HG03354 (cell line): ENCODE results near the gene SPRR2B.
"Not testable (repeated sequence)": the region's sequence is repeated elsewhere in the genome, so short reads cannot be mapped to it uniquely, and the experiment has no call there.

Source experiments
- ATAC-seq: cut with Tn5 transposase; IDR thresholded peaks from one replicate; pipeline ENCODE4 v1.9.1; 2021; ENCODE audit warnings: mild to moderate bottlenecking; ENCODE audit not compliant: unreplicated experiment, poor library complexity, severe bottlenecking

Gene SPRR2B

DNA sequence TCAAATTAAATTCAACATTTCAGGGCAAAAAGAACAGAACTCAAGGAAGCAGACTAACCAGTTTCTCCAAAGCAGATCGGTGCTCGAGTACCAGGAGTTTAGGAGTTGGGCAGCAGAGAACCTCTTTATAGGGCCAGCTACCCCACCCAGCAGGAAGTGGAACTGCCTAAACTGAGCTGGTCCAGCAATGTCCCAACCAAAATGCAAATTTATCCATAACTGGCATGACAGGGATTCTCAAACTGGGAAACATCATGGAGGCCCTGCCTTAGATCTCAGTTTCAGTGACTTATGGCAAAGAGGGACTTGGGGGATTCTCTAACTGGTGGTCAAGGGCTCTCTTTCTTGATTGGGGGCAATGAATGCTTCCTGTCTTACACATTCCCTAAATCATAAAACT lies at the start of gene SPRR2B:
SPRR2B (minus strand) TSS at position 101 of the 400 bp plus-strand sequence. CDS start 772 bp downstream, outside the sequence.
- no peak for ATAC-seq

DNA sequence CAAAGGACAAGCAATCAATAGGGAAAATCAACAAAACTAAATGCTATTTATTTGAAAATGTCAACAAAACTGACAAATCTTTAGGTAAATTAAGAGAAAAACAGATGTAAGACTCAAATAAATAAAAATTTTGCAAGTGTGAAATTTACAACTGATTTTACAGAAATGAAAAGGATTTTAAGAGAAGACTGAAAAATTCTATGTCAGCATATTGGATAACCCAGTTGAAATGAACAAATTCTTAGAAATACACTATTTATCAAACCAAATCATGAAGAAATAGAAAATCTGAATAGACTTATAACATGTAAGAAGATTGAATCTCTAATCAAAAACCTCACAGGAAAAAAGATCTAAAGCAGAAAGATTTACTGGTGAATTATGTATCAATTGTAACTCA lies 49.5 kb upstream of the SPRR2B start:
- no peak for ATAC-seq

DNA sequence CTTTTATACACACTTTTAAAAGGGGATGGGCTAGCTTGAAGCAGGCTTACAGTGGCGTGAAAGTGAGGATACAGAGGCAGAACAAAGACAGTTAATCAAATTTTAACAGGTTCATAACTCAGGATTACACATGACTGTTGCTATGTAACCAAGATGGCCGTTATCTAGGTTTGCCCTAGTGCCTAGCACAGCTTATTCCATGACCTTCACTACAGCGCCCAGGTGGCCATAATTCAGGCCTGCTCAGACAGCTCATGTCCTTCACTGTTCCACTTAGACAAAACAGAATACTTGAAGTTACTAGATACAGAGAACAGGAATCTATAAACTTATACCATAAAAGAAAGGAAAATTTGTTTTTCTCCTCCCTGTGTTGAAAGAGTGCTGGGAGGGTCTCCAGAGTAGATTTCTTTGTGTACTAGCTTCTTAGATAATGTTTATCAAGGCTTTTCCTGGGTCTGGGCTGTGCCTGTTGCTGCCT lies 48.1 kb upstream of the SPRR2B start:
- no peak for ATAC-seq

DNA sequence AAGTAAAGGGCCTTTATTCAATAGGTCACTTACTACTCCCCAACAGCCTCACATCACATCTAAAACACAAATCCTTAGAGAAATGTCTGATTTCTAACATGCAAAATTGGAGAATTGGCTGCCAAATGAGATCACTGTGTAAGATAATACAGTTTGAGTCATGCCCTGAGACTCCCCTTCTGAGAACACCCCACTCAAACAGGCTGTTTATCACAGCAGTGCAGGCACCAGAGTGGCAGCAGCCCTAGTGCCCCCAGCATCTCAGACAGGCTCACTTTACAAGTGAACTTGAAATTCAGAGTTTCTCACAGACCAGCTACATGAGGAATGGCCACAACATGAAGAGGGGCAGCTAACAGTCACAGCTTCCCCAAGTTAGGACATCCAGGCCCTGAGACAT lies 43.9 kb upstream of the SPRR2B start:
- not testable (repeated sequence) for ATAC-seq

DNA sequence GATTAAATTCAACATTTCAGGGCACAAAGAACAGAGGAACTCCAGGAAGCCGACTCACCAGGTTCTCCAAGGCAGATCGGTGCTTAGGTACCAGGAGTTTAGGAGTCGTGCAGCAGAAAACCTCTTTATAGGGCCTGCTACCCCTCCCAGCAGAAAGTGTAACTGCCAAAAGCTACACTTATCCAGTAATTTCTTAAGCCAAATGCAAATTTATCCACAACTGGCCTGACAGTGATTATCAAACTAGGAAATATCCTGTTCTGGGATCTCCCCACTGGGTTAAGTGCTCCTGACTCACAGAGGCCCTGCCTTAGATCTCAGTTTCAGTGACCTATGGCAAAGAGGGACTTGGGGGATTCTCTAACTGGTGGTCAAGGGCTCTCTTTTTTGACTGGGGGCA lies 42.0 kb upstream of the SPRR2B start, which contains the start of gene SPRR2F:
SPRR2F (minus strand) TSS at position 101 of the 400 bp plus-strand sequence. CDS start 783 bp downstream, outside the sequence.
- no peak for ATAC-seq

DNA sequence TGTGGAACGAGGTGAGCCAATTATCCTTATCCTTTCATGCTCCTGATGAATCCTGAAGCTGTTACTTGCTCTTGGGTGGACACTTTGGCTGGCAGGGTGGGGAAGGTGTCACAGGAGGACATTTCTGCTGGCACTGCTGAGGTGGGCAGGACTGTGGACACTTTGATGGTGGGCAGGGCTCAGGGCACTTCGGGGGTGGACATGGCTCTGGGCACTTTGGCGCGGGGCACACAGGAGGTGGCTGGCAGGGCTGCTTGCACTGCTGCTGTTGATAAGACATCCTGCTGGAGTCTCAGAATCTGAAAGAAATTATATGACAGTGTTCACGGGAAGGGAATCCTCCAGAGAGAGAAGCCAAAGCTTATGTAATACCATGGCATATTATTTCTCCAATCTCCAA lies 41.0 kb upstream of the SPRR2B start:
- ATAC-seq = not testable (repeated sequence)

DNA sequence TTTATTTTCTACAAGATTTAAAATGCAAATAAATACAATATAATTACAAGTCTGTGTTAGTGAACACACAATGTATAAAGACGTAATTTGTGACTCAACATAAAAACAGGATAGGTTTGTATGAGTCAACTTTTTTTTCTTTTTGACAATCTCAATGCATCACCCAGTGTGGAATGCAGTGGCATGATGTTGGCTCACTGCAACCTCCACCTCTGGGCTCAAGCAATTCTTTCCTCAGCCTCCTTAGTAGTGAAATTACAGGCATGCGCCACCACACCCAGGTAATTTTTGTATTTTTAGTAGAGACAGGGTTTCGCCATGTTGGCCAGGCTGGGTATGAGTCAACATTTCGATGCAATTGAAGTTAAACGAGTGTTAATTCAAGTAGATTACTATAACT lies 28.8 kb upstream of the SPRR2B start:
- ATAC-seq = no peak

DNA sequence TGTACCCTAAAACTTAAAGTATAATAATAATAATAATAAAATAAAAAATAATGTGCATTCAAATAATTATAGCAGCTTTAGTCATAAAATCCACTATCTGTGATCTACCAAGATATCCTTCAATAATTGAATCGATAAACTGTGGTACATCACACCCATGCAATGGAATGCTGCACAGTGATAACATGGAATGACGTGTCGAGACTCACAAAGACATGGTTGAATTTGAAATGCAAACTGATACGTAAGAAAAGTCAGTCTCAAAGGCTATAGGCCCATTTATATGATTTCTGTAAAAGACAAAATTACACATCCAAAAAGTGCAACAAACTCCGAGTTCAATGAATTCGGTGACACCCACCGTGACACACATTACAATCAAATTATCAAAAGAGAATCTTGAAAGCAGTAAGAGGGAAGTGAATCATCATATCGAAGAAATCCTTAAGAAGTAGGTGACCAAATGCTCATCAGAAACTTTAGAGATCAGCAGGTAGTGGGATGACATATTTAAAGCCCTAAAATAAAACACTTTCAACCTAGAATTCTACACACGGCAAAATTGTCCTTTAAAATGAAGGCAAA lies 28.1 kb upstream of the SPRR2B start:
- ATAC-seq = no peak

DNA sequence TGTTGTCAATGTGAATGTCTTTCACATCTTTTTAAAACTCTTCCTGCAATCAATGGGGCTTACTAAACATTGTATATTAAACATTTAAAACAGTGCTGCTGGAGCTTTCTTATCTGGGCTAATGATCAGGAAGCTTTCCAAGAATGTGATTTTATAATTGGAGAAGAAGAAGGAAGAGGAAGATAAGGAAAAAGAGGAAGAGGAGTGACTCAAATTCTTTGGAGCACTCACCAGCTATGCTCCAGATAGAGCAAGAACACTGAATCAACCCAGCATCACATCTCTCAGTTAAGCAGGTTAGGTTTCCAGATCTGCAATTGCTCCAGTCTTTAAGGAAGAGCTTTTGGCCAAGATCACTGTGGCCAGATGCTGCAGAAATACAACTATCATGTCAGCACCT lies 24.4 kb upstream of the SPRR2B start:
- no peak for ATAC-seq

DNA sequence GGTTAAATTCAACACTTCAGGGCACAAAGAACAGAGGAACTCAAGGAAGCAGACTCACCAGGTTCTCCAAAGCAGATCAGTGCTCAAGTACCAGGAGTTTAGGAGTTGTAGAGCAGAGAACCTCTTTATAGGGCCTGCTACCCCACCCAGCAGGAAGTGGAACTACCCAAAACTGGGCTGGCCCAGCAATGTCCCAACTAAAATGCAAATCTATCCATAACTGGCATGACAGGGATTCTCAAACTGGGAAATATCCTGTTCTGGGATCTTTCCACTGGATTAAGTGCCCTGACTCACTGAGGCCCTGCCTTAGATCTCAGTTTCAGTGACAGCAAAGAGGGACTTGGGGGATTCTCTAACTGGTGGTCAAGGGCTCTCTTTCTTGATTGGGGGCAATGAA lies 23.0 kb upstream of the SPRR2B start, which contains the start of gene SPRR2E:
SPRR2E (minus strand) TSS at position 101 of the 400 bp plus-strand sequence. CDS start 775 bp downstream, outside the sequence.
- no peak for ATAC-seq

DNA sequence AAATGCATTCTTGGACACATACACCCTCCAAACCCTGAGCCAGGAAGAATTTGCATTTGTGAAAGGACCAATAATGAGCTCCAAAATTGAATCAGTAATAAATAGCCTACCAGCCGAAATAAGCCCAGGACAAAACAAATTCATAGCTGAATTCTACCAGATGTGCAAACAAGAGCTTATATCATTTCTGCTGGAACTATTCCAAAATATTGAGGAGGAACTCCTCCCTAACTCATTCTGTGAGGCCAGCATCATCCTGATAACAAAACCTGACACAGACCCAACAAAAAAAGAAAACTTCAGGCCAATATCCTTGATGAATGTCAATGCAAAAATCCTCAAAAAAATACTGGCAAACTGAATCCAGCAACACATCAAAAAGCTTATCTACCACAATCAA lies 16.2 kb upstream of the SPRR2B start:
- ATAC-seq = no peak

DNA sequence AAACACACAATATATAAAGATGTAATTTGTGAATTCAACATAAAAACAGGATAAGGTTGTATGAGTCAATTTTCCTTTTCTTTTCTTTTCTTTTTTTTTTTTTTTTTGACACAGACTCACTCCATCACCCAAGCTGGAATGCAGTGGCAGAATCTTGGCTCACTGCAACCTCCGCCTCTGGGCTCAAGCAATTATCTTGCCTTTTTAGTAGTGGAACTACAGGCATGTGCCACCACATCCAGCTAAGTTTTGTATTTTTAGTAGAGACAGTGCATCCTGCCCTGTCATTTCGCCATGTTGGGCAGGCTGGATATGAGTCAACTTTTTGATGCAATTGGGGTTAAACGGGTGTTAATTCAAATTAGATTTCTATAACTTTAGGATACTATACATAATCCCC lies 10.3 kb upstream of the SPRR2B start:
- ATAC-seq = no peak

DNA sequence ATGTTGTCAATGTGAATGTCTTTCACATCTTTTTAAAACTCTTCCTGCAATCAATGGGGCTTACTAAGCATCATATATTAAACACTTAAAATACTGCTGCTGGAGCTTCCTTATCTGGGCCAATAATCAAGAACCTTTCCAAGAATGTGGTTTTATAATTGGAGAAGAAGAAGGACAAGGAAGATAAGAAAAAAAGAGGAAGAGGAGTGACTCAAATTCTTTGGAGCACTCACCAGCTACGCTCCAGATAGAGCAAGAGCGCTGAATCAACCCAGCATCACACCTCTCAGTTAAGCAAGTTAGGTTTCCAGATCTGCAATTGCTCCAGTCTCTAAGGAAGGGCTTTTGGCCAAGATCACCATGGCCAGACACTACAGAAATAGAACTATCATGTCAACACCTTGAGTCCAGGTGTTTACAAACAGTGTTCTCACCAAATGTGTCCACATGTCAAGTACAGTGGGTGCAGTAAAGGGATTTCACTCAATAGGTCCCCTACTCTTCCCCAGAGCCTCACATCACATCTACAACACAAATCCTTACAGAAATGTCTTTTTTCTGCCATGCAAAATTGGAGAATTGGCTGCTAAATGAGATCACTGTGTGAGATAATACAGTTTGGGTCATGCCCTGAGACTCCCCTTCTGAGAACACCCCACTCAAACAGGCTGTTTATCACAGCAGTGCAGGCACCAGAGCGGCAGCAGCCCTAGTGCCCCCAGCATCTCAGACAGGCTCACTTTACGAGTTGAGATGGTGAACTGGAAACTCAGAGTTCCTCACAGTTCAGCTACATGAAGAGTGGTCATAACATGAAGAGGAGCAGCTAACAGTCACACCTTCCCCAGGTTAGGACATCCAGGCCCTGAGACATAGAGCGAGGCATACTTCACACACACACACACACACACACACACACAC lies 1.7 kb upstream of the SPRR2B start:
- no peak for ATAC-seq

DNA sequence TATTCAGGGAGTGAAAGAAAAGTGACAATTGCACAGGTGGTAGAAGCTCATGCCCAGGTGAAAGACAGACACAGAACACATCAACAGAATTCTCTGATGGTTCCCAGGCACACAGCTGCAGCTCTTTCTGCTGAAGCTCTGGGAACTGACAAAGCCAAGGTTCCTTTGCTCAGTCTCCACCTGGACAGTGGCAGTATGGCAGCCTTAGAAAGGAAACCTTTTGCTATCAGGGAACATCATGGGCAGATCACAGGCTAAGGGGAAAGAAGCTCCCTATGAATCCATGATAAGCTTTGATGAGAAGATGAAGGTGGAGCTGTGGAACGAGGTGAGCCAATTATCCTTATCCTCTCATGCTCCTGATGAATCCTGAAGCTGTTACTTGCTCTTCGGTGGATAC lies 1.2 kb downstream of the SPRR2B start:
- no peak for ATAC-seq

DNA sequence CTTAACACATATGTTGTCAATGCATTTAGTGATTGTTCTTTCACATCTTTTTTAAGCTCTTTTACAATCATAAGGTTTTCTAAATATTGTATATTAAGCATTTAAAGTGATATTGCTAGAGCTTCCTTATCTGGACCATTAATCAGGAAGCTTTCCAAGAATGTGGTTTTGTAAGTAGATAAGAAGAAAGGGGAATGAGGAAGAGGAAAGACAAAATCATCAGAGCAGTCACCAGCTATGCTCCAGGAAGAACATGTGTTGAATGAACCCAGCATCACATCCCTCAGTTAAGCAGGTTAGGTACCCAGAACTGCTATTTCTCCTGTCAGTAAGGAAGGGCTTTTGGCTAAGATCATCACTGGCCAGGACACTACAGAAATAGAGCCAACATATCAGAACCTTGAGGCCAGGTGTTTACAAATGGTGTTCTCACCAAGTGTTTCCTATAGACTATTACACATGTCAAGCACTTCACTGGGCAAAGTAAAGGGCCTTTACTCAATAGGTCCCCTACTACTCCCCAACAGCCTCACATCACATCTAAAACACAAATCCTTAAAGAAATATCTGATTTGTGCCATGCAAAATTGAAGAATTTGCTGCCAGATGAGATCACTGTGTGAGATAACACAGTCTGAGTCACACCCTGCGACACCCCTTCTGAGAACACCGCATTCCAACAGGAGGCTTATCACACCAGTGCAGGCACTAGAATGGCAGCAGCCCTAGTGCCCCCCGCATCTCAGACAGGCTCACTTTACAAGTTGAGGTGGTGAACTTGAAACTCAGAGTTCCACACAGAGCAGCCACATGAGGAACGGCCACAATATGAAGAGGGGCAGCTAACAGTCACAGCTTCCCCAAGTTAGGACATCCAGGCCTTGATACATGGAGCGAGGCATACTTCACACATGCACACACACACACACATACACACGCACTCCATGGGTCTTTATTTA lies 12.3 kb downstream of the SPRR2B start:
- no peak for ATAC-seq

DNA sequence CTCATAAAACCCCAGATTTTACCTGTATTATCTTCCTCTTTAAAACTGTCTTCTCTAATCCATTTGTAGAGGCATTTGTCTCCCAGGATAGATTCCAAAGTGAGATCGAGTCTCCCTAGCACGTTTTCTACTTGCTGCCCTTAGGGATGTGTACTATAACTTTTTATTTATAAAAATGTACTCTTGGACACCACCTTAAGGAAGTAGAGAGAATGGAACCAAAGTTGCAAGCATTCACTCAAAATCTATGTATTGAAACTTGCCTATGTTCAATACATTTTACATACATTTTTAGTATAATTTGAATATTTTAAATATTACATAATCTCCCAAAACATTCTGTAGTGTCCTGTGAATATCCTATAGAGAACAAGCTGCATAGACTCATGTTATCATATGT lies 13.3 kb downstream of the SPRR2B start:
- ATAC-seq = no peak

DNA sequence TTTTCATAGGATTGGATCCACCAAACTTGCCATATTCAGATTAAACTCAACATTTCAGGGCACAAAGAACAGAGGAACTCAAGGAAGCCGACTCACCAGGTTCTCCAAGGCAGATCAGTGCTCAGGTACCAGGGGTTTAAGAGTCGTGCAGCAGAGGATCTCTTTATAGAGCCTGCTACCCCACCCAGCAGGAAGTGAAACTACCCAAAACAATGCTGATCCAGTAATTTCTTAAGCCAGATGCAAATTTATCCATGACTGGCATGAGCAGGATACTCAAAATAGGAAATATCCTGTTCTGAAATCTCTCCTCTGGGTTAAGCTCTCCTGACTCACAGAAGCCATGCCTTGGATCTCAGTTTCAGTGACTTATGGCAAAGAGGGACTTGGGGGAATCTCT lies 14.0 kb downstream of the SPRR2B start, which contains the start of gene SPRR2A:
SPRR2A (minus strand) TSS at position 138 of the 400 bp plus-strand sequence. CDS start 777 bp downstream, outside the sequence.
- ATAC-seq = no peak

DNA sequence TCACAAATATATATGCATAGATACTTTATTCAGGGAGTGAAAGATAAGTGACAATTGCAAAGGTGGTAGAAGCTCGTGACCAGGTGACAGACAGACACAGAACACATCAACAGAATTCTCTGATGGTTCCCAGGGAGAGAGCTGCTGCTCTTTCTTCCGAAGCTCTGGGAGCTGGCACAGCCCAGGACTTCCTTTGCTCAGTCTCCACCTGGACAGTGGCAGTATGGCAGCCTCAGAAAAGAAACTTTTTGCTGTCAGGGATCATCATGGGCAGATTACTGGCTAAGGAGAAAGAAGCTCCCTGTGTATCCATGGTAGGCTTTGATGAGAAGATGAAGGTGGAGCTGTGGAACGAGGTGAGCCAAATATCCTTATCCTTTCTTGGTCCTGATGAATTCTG lies 15.3 kb downstream of the SPRR2B start:
- not testable (repeated sequence) for ATAC-seq

DNA sequence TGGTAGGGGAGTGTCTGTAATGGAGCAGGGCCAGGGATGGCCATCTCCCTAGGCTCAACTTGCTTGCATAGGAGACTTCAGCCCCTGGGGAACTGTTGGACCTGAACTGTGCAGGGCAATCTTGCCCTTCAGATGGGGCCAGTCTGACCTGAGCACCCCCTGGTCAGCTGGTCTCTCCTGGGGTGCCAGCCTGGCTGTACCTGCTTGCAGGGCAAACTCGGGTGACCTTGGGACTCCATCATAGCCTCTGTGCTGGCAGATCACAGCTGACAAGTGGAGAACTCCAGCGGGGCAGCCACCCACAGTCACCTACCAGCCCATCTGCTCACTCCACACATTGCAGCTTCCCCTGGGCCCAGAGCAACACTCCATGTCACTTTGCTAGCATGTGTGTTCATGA lies 22.2 kb downstream of the SPRR2B start:
- ATAC-seq = no peak
